ENCODE measurements around the gene SLC17A1. TPM values are rescaled to one million over a fixed set of nuclear protein-coding genes. Genes with fewer than 3 reads are reported as not detected.

Gene SLC17A1
- total and polyA plus RNA-seq, 3 experiments from 2014 or later: not detected

- POLR2A ChIA-PET: no interaction called here
- Mint-ChIP-seq H3K27ac (no peak overlapping the region), H3K4me3 (no peak overlapping the region), H3K9me3 (peaks cover 7 to 16% (median 12%) of the 10 kb centered on the region in 5 donors), H3K36me3 (peaks cover 0 to 10% (median 0%) of the 10 kb centered on the region in 3 donors), H3K4me1 (no peaks in the 10 kb centered on the region), H3K27me3 (peaks cover 15 to 45% of the 10 kb centered on the region in 2 donors)
- Histone ChIP-seq H3K36me3 (ENCODE audit: insufficient read depth, low read length) (no peaks in the 10 kb centered on the region), H3K27ac (ENCODE audit: low read depth, low read length) (no peak overlapping the region), H3K4me3 (ENCODE audit: low read length) (no peak overlapping the region), H3K4me1 (ENCODE audit: insufficient read depth, low read length) (no peaks in the 10 kb centered on the region), H3K27me3 (ENCODE audit: insufficient read depth, low read length, poor library complexity, severe bottlenecking) (no peaks in the 10 kb centered on the region), H3K9me3 (ENCODE audit: low read length) (no peaks in the 10 kb centered on the region)
- DNase-seq: no peak
- CTCF ChIA-PET: no interaction called here
Observed at GRCh38 chr6:25829375-25829774, 2.5 kb downstream of the SLC17A1 start.

GRCh38 chr6:25821341-25821740 lies 10.5 kb downstream of the SLC17A1 start:
- DNase-seq: no peak
- Histone ChIP-seq H3K9me3 (ENCODE audit: low read length) (no peaks in the 10 kb centered on the region), H3K27me3 (ENCODE audit: insufficient read depth, low read length, poor library complexity, severe bottlenecking) (no peaks in the 10 kb centered on the region), H3K4me3 (ENCODE audit: low read length) (no peak overlapping the region), H3K4me1 (ENCODE audit: insufficient read depth, low read length) (no peaks in the 10 kb centered on the region), H3K36me3 (ENCODE audit: insufficient read depth, low read length) (no peaks in the 10 kb centered on the region), H3K27ac (ENCODE audit: low read depth, low read length) (no peak overlapping the region)
- peaks cover 7 to 16% (median 11%) of the 10 kb centered on the region in 5 donors for H3K9me3 Mint-ChIP-seq
- peaks cover 20 to 34% of the 10 kb centered on the region in 2 donors for H3K27me3 Mint-ChIP-seq
- no peak overlapping the region for H3K27ac Mint-ChIP-seq
- POLR2A ChIA-PET: no interaction called here
- no peak overlapping the region for H3K4me3 Mint-ChIP-seq
- no peaks in the 10 kb centered on the region for H3K4me1 Mint-ChIP-seq
- CTCF ChIA-PET: no interaction called here
- peaks cover 0 to 10% (median 0%) of the 10 kb centered on the region in 3 donors for H3K36me3 Mint-ChIP-seq

- H3K27ac ChIP-seq (ENCODE audit: low read depth, low read length): no peak overlapping the region
- POLR2A ChIA-PET: no interaction called here
- no peaks in the 10 kb centered on the region for H3K4me1 Mint-ChIP-seq
- no peaks in the 10 kb centered on the region for H3K4me1 ChIP-seq (ENCODE audit: insufficient read depth, low read length)
- H3K4me3 Mint-ChIP-seq: no peak overlapping the region
- H3K27ac Mint-ChIP-seq: no peak overlapping the region
- no peak overlapping the region for H3K4me3 ChIP-seq (ENCODE audit: low read length)
- DNase-seq: no peak
- no peaks in the 10 kb centered on the region for H3K9me3 ChIP-seq (ENCODE audit: low read length)
- H3K9me3 Mint-ChIP-seq: peaks cover 0 to 6% (median 3%) of the 10 kb centered on the region in 5 donors
- no peaks in the 10 kb centered on the region for H3K36me3 Mint-ChIP-seq
- H3K27me3 ChIP-seq (ENCODE audit: insufficient read depth, low read length, poor library complexity, severe bottlenecking): no peaks in the 10 kb centered on the region
- H3K27me3 Mint-ChIP-seq: peaks cover 7 to 29% of the 10 kb centered on the region in 2 donors
- H3K36me3 ChIP-seq (ENCODE audit: insufficient read depth, low read length): no peaks in the 10 kb centered on the region
- CTCF ChIA-PET: no interaction called here
Observed at GRCh38 chr6:25816252-25816651, 15.6 kb downstream of the SLC17A1 start.

DNA sequence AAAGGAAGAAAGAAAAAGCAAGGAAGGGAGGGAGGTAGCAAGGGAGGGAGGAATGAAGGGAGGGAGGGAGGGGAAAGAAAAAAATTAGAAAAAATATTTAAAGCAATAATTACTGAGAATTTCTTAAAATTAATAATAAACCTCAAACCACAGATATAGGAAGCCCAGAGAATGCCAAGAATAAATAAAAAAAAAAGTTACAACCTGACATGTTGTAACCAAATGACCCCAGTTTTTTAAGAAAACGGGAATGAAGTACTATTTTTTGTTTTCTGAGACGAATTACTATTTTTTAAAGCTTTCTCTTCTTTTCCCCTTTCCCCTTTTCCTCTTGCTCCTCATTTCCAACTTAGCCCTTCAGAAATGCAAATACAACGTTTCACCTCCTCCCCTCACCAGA lies 16.7 kb downstream of the SLC17A1 start:
- Mint-ChIP-seq H3K4me1 (no peaks in the 10 kb centered on the region), H3K9me3 (peaks cover 0 to 6% (median 3%) of the 10 kb centered on the region in 5 donors), H3K36me3 (no peaks in the 10 kb centered on the region), H3K4me3 (no peak overlapping the region), H3K27me3 (peaks cover 5 to 30% of the 10 kb centered on the region in 2 donors), H3K27ac (no peak overlapping the region)
- H3K27me3 ChIP-seq (ENCODE audit: insufficient read depth, low read length, poor library complexity, severe bottlenecking): no peaks in the 10 kb centered on the region
- no peaks in the 10 kb centered on the region for H3K36me3 ChIP-seq (ENCODE audit: insufficient read depth, low read length)
- CTCF ChIA-PET: no interaction called here
- no peak overlapping the region for H3K27ac ChIP-seq (ENCODE audit: low read depth, low read length)
- DNase-seq: no peak
- H3K4me1 ChIP-seq (ENCODE audit: insufficient read depth, low read length): no peaks in the 10 kb centered on the region
- POLR2A ChIA-PET: no interaction called here
- no peaks in the 10 kb centered on the region for H3K9me3 ChIP-seq (ENCODE audit: low read length)
- no peak overlapping the region for H3K4me3 ChIP-seq (ENCODE audit: low read length)

DNA sequence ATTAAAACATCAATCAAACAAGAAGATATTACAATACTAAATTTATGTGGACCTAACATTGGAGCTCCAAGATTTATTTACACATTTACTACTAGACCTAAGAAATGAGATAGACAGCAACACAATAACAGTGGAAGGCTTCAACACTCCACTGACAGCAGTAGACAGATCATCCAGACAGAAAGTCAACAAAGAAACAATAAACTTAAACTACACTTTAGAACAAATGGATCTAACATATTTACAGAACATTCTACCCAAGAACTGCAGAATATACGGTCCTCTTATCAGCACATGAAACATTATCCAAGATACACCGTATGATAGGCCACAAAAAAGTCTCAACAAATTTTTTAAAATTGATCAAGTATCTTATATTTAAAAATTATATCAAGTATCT lies 27.0 kb downstream of the SLC17A1 start:
- H3K27ac ChIP-seq (ENCODE audit: low read depth, low read length): no peak overlapping the region
- no peaks in the 10 kb centered on the region for H3K4me1 Mint-ChIP-seq
- H3K36me3 Mint-ChIP-seq: peaks cover 0 to 5% (median 0%) of the 10 kb centered on the region in 3 donors
- H3K36me3 ChIP-seq (ENCODE audit: insufficient read depth, low read length): no peaks in the 10 kb centered on the region
- peaks cover 0 to 3% (median 0%) of the 10 kb centered on the region in 5 donors for H3K9me3 Mint-ChIP-seq
- H3K27ac Mint-ChIP-seq: no peak overlapping the region
- no peak overlapping the region for H3K4me3 Mint-ChIP-seq
- H3K9me3 ChIP-seq (ENCODE audit: low read length): no peaks in the 10 kb centered on the region
- no peaks in the 10 kb centered on the region for H3K4me1 ChIP-seq (ENCODE audit: insufficient read depth, low read length)
- peaks cover 20 to 51% of the 10 kb centered on the region in 2 donors for H3K27me3 Mint-ChIP-seq
- ChIA-PET CTCF (no interaction called here), POLR2A (no interaction called here)
- H3K27me3 ChIP-seq (ENCODE audit: insufficient read depth, low read length, poor library complexity, severe bottlenecking): no peaks in the 10 kb centered on the region
- H3K4me3 ChIP-seq (ENCODE audit: low read length): no peak overlapping the region
- no peak for DNase-seq

GRCh38 chr6:25801436-25801835 lies 30.4 kb downstream of the SLC17A1 start:
- ChIA-PET POLR2A (no interaction called here), CTCF (no interaction called here)
- H3K27me3 Mint-ChIP-seq: peaks cover 14 to 41% of the 10 kb centered on the region in 2 donors
- DNase-seq: no peak
- no peaks in the 10 kb centered on the region for H3K4me1 Mint-ChIP-seq
- Histone ChIP-seq H3K4me1 (ENCODE audit: insufficient read depth, low read length) (no peaks in the 10 kb centered on the region), H3K27ac (ENCODE audit: low read depth, low read length) (no peak overlapping the region), H3K27me3 (ENCODE audit: insufficient read depth, low read length, poor library complexity, severe bottlenecking) (no peaks in the 10 kb centered on the region), H3K36me3 (ENCODE audit: insufficient read depth, low read length) (no peaks in the 10 kb centered on the region), H3K9me3 (ENCODE audit: low read length) (no peaks in the 10 kb centered on the region), H3K4me3 (ENCODE audit: low read length) (no peak overlapping the region)
- H3K9me3 Mint-ChIP-seq: peaks cover 0 to 3% (median 0%) of the 10 kb centered on the region in 5 donors
- H3K4me3 Mint-ChIP-seq: no peak overlapping the region
- no peak overlapping the region for H3K27ac Mint-ChIP-seq
- peaks cover 0 to 5% (median 0%) of the 10 kb centered on the region in 3 donors for H3K36me3 Mint-ChIP-seq

DNA sequence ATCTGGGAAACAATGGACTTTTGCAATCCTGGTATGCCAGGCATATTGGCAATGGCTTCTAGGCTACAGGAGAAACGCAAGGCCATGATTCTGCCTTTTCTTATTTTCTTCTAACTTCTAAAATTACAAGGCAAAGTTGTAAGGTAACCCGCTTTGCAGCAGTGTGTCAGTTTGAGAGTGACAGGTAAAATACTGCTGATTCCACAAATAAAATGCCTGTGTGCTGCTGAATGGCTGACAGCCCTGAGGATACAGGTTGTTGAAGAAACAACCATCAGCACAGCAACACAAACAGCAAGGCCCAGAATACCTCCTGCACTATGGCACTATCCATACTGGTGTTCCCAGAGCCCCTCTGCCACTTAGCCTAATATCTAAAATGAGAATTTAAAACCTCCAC lies 37.1 kb downstream of the SLC17A1 start:
- H3K9me3 ChIP-seq (ENCODE audit: low read length): no peaks in the 10 kb centered on the region
- H3K27me3 ChIP-seq (ENCODE audit: insufficient read depth, low read length, poor library complexity, severe bottlenecking): no peaks in the 10 kb centered on the region
- H3K27ac ChIP-seq (ENCODE audit: low read depth, low read length): no peak overlapping the region
- H3K27ac Mint-ChIP-seq: no peak overlapping the region
- no peak overlapping the region for H3K4me3 ChIP-seq (ENCODE audit: low read length)
- H3K36me3 Mint-ChIP-seq: no peaks in the 10 kb centered on the region
- no peaks in the 10 kb centered on the region for H3K4me1 ChIP-seq (ENCODE audit: insufficient read depth, low read length)
- H3K4me1 Mint-ChIP-seq: no peaks in the 10 kb centered on the region
- peaks cover 1 to 4% of the 10 kb centered on the region in 2 donors for H3K27me3 Mint-ChIP-seq
- no peaks in the 10 kb centered on the region for H3K36me3 ChIP-seq (ENCODE audit: insufficient read depth, low read length)
- DNase-seq: no peak
- CTCF ChIA-PET: no interaction called here
- H3K9me3 Mint-ChIP-seq: no peaks in the 10 kb centered on the region
- no peak overlapping the region for H3K4me3 Mint-ChIP-seq
- POLR2A ChIA-PET: no interaction called here

- no peaks in the 10 kb centered on the region for H3K27me3 ChIP-seq (ENCODE audit: insufficient read depth, low read length, poor library complexity, severe bottlenecking)
- no peaks in the 10 kb centered on the region for H3K4me1 ChIP-seq (ENCODE audit: insufficient read depth, low read length)
- H3K36me3 ChIP-seq (ENCODE audit: insufficient read depth, low read length): no peaks in the 10 kb centered on the region
- Mint-ChIP-seq H3K4me1 (no peaks in the 10 kb centered on the region), H3K27me3 (peaks cover 1 to 4% of the 10 kb centered on the region in 2 donors), H3K9me3 (no peaks in the 10 kb centered on the region), H3K36me3 (no peaks in the 10 kb centered on the region), H3K27ac (no peak overlapping the region), H3K4me3 (no peak overlapping the region)
- no peak overlapping the region for H3K27ac ChIP-seq (ENCODE audit: low read depth, low read length)
- no peaks in the 10 kb centered on the region for H3K9me3 ChIP-seq (ENCODE audit: low read length)
- CTCF ChIA-PET: no interaction called here
- H3K4me3 ChIP-seq (ENCODE audit: low read length): no peak overlapping the region
- POLR2A ChIA-PET: no interaction called here
- DNase-seq: no peak
Observed at GRCh38 chr6:25793970-25794369, 37.9 kb downstream of the SLC17A1 start.

GRCh38 chr6:25792016-25792415 lies 39.8 kb downstream of the SLC17A1 start:
- ChIA-PET CTCF (no interaction called here), POLR2A (no interaction called here)
- Mint-ChIP-seq H3K27me3 (peaks cover 0 to 1% of the 10 kb centered on the region in 2 donors), H3K36me3 (no peaks in the 10 kb centered on the region), H3K9me3 (no peaks in the 10 kb centered on the region), H3K4me3 (no peak overlapping the region), H3K27ac (no peak overlapping the region), H3K4me1 (no peaks in the 10 kb centered on the region)
- no peaks in the 10 kb centered on the region for H3K4me1 ChIP-seq (ENCODE audit: insufficient read depth, low read length)
- H3K36me3 ChIP-seq (ENCODE audit: insufficient read depth, low read length): no peaks in the 10 kb centered on the region
- no peaks in the 10 kb centered on the region for H3K27me3 ChIP-seq (ENCODE audit: insufficient read depth, low read length, poor library complexity, severe bottlenecking)
- H3K4me3 ChIP-seq (ENCODE audit: low read length): no peak overlapping the region
- no peak for DNase-seq
- H3K9me3 ChIP-seq (ENCODE audit: low read length): no peaks in the 10 kb centered on the region
- H3K27ac ChIP-seq (ENCODE audit: low read depth, low read length): no peak overlapping the region
